ENCODE data around the gene MRPL28.
A peak's percentile ranks its signal among the peaks of the same experiment; 100 is the strongest.
"Not testable (repeated sequence)": the region's sequence is repeated elsewhere in the genome, so short reads cannot be mapped to it uniquely, and the experiment has no call there.

Gene MRPL28

GRCh38 chr16:389352-389751, 19.0 kb upstream of the MRPL28 start:
- H3K36me3 ChIP-seq (ENCODE audit: low read depth): no peaks in the 10 kb centered on the region
- TF ChIP-seq CTCF (IDR thresholded peaks at IDR 0.05; ENCODE audit: poor library complexity, severe bottlenecking): no peak
- ATAC-seq (ENCODE audit: low read depth) (no peak), DNase-seq (ENCODE audit: low spot score) (no peak)
- no peaks in the 10 kb centered on the region for H3K4me1 ChIP-seq (ENCODE audit: insufficient read depth, poor library complexity, severe bottlenecking)
- no peaks in the 10 kb centered on the region for H3K27me3 ChIP-seq (ENCODE audit: insufficient read depth, poor library complexity, severe bottlenecking)
- H3K27ac ChIP-seq (ENCODE audit: poor library complexity, severe bottlenecking): no peak overlapping the region
- H3K9me3 ChIP-seq (ENCODE audit: severe bottlenecking): no peaks in the 10 kb centered on the region
- H3K4me3 ChIP-seq (ENCODE audit: severe bottlenecking): no peak overlapping the region

- ATAC-seq (ENCODE audit: low read depth); H3K4me3 ChIP-seq (ENCODE audit: severe bottlenecking); DNase-seq (ENCODE audit: low spot score); H3K27ac ChIP-seq (ENCODE audit: poor library complexity, severe bottlenecking); H3K4me1 ChIP-seq (ENCODE audit: insufficient read depth, poor library complexity, severe bottlenecking); H3K9me3 ChIP-seq (ENCODE audit: severe bottlenecking); H3K36me3 ChIP-seq (ENCODE audit: low read depth); H3K27me3 ChIP-seq (ENCODE audit: insufficient read depth, poor library complexity, severe bottlenecking): not testable (repeated sequence)
Measured at GRCh38 chr16:387761-388666, 17.7 kb upstream of the MRPL28 start.

GRCh38 chr16:386641-387156, 16.4 kb upstream of the MRPL28 start:
- peaks cover 7% of the 10 kb centered on the region for H3K4me1 ChIP-seq (ENCODE audit: insufficient read depth, poor library complexity, severe bottlenecking)
- H3K27me3 ChIP-seq (ENCODE audit: insufficient read depth, poor library complexity, severe bottlenecking): no peaks in the 10 kb centered on the region
- DNase-seq (ENCODE audit: low spot score): no peak
- H3K9me3 ChIP-seq (ENCODE audit: severe bottlenecking): no peaks in the 10 kb centered on the region
- no peak for ATAC-seq (ENCODE audit: low read depth)
- TF ChIP-seq CTCF (IDR thresholded peaks at IDR 0.05; ENCODE audit: poor library complexity, severe bottlenecking): peak; percentile 32
- H3K4me3 ChIP-seq (ENCODE audit: severe bottlenecking): no peak overlapping the region
- H3K36me3 ChIP-seq (ENCODE audit: low read depth): no peaks in the 10 kb centered on the region
- no peak overlapping the region for H3K27ac ChIP-seq (ENCODE audit: poor library complexity, severe bottlenecking)

GRCh38 chr16:383326-384051, 13.2 kb upstream of the MRPL28 start:
- Histone ChIP-seq H3K27me3 (ENCODE audit: insufficient read depth, poor library complexity, severe bottlenecking) (no peaks in the 10 kb centered on the region), H3K4me3 (ENCODE audit: severe bottlenecking) (no peak overlapping the region)

More at GRCh38 chr16:383326-384051, 13.2 kb upstream of the MRPL28 start:
- peaks cover 7% of the 10 kb centered on the region for H3K4me1 ChIP-seq (ENCODE audit: insufficient read depth, poor library complexity, severe bottlenecking)
- no peaks in the 10 kb centered on the region for H3K36me3 ChIP-seq (ENCODE audit: low read depth)
- DNase-seq (ENCODE audit: low spot score) (peak; percentile 75), ATAC-seq (ENCODE audit: low read depth) (peak; percentile 56)
- H3K9me3 ChIP-seq (ENCODE audit: severe bottlenecking): no peaks in the 10 kb centered on the region
- no peak for TF ChIP-seq CTCF (IDR thresholded peaks at IDR 0.05; ENCODE audit: poor library complexity, severe bottlenecking)
- H3K27ac ChIP-seq (ENCODE audit: poor library complexity, severe bottlenecking): peak overlapping the region; percentile 69

Data from RWPE2 (cell line).